K562 (cell line): ENCODE results near the gene KCNB1.

Source experiments
- ERF ChIP-seq: fragments of 450-650 bp; formaldehyde crosslinking; IDR thresholded peaks from 2 replicates; pipeline ENCODE4 v1.4.0; 2020; ENCODE audit warnings: mild to moderate bottlenecking, mixed read lengths
- LEF1 ChIP-seq: fragments of 450-650 bp; IDR thresholded peaks from 2 replicates; pipeline ENCODE4 v1.6.1; 2016; ENCODE audit warnings: mild to moderate bottlenecking
- PHF8 ChIP-seq: fragments of 200-600 bp; sonication (generic); IDR thresholded peaks from 2 replicates; pipeline ENCODE4 v1.6.1; 2012; ENCODE audit warnings: mixed run types, mild to moderate bottlenecking, inconsistent platforms, low read length, moderate library complexity, borderline replicate concordance
- TAF1 ChIP-seq: IDR thresholded peaks from 2 replicates; pipeline ENCODE4 v1.6.1; 2011; ENCODE audit warnings: mild to moderate bottlenecking, low read length, moderate library complexity; ENCODE audit not compliant: insufficient read depth, control insufficient read depth, severe bottlenecking; ENCODE audit errors: extremely low read depth
- TF ChIP-seq, protein P1 (sequence below), 2 experiments: fragments of 450-650 bp; IDR thresholded peaks; 2 replicates each; pipeline ENCODE4 v1.6.1; 2016
- TF ChIP-seq, protein P2 (sequence below), 3 experiments: IDR thresholded peaks in 2 of 3; conservative IDR thresholded peaks in 1 of 3; 2 replicates each; pipeline ENCODE4 v1.5.1; 2011 to 2012; ENCODE audit warnings: low read length in 3 of 3, mild to moderate bottlenecking in 3 of 3, control low read depth in 2 of 3, improper control_type of control experiment in 1 of 3, inconsistent platforms in 1 of 3, low read depth in 1 of 3, mixed read lengths in 1 of 3, moderate library complexity in 1 of 3; ENCODE audit not compliant: insufficient read depth in 2 of 3

DNA sequence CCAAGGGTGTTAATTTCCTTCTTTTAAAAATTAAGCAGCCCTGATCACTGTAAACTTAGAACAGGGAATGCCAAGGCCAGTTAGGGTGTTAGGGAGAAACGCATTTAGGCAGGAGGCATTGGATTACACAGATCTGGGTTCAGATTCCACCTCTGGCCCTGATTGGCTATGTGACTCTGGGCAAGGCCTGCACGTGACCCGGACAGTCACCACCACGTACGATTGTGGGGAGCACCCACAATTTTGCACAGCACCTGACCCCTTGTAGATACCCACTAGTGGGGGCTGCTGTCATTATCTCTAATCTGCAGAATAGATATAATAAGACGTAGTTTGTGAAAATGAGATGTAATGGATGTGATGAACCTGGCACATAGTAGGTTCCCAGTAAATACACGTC, 145.1 kb downstream of the KCNB1 start:
- no peak for TF ChIP-seq LEF1
- TF ChIP-seq, protein P1, sequence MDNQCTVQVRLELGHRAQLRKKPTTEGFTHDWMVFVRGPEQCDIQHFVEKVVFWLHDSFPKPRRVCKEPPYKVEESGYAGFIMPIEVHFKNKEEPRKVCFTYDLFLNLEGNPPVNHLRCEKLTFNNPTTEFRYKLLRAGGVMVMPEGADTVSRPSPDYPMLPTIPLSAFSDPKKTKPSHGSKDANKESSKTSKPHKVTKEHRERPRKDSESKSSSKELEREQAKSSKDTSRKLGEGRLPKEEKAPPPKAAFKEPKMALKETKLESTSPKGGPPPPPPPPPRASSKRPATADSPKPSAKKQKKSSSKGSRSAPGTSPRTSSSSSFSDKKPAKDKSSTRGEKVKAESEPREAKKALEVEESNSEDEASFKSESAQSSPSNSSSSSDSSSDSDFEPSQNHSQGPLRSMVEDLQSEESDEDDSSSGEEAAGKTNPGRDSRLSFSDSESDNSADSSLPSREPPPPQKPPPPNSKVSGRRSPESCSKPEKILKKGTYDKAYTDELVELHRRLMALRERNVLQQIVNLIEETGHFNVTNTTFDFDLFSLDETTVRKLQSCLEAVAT (IDR thresholded peaks at IDR 0.05): no peak
- TF ChIP-seq PHF8: no peak
- TF ChIP-seq ERF: no peak
- TF ChIP-seq, protein P2, sequence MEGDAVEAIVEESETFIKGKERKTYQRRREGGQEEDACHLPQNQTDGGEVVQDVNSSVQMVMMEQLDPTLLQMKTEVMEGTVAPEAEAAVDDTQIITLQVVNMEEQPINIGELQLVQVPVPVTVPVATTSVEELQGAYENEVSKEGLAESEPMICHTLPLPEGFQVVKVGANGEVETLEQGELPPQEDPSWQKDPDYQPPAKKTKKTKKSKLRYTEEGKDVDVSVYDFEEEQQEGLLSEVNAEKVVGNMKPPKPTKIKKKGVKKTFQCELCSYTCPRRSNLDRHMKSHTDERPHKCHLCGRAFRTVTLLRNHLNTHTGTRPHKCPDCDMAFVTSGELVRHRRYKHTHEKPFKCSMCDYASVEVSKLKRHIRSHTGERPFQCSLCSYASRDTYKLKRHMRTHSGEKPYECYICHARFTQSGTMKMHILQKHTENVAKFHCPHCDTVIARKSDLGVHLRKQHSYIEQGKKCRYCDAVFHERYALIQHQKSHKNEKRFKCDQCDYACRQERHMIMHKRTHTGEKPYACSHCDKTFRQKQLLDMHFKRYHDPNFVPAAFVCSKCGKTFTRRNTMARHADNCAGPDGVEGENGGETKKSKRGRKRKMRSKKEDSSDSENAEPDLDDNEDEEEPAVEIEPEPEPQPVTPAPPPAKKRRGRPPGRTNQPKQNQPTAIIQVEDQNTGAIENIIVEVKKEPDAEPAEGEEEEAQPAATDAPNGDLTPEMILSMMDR (IDR thresholded peaks at IDR 0.05 in 2 of 3, conservative IDR thresholded peaks at IDR 0.05 in 1 of 3; ENCODE audit: insufficient read depth in 2 of 3, low read depth in 1 of 3, low read length in 3 of 3): no peak
- TF ChIP-seq TAF1: no peak
